ENCODE measurements around the gene AKNA. TPM values are rescaled to one million over a fixed set of nuclear protein-coding genes. Genes with fewer than 3 reads are reported as not detected.

Gene AKNA
- total and polyA plus RNA-seq, 2 experiments from 2014 or later = 5.7 to 25.2 TPM

DNA sequence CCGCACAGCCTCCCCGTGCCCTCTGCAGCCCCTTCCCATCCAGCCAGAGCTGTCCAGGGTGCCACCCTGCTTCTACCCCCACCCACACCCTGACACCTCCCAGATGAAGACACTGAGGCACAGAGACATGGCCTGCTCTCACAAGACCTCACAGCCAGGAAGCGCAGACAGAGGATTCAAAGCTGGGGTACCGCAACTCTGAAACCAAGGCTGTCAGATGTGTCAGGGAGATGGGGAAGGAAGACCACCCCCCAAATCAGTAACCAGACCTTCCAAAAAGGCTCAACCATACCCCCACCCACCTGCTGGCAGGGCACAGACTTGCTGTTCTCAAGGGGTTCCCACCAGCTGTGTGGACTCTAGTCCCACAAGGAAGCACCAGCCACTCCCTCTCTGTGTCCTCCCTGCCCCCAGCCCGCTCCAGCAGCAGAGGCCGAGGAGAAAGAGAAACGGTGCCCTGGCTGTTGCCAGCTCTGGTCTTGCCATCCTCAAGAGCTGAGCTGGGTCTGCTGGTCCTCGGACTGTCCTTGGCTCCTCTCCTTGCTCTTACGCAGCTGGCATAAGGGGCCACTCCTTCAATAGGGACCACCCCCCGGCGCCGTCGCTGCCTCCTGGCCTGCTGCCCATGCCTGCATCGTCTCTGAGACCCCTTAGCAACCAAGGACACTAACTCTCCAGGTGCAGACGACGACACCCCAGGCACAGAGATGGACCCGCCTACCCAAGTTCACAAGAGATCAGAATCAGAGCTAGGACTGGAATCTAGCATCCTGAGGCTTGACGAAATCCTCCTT is 699 bp downstream of the AKNA start:
- Histone ChIP-seq H3K27me3 (no peaks in the 10 kb centered on the region), H3K4me3 (peak overlapping the region; percentile 33), H3K9me3 (ENCODE audit: low read depth) (no peaks in the 10 kb centered on the region), H3K4me1 (ENCODE audit: low read depth) (peaks cover 48% of the 10 kb centered on the region), H3K36me3 (no peaks in the 10 kb centered on the region), H3K27ac (peak overlapping the region; percentile 70)
- no peak for TF ChIP-seq CTCF (IDR thresholded peaks at IDR 0.05; ENCODE audit: low read depth, low read length)
- peak in 1 of 2 donors; percentile 24 for DNase-seq (ENCODE audit: low read depth in 1 of 2, low spot score in 1 of 2)

DNA sequence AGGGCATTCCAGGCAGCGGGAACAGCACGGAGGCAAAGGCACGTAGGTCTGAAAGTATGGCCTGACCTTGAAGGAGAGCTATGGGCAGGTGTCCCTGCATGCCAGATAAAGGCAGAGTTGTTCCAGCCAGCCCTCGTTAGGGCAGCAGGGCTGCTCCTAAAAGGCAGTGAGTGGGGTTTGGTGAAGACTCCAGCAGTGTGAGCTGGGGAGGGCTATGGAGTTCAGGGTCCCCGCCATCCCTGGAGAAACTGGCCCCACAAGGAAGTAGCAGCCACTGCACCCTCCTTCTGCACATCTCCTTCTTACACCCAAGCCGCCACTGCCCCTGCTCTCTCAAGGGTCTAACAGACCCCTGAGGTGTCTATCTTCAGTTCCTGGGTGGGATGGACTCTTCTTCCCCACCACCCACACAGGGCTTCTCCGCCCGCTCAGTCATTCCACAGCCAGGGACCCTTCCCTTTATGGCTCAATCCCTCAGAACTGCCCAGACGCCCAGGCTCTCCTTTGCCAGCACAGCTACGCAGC is 1.4 kb downstream of the AKNA start:
- peak overlapping the region; percentile 33 for H3K4me3 ChIP-seq
- H3K27ac ChIP-seq = peak overlapping the region; percentile 70
- DNase-seq (ENCODE audit: low read depth in 1 of 2, low spot score in 1 of 2) = peak in 1 of 2 donors; percentile 35
- H3K36me3 ChIP-seq = no peaks in the 10 kb centered on the region
- no peaks in the 10 kb centered on the region for H3K9me3 ChIP-seq (ENCODE audit: low read depth)
- no peaks in the 10 kb centered on the region for H3K27me3 ChIP-seq
- H3K4me1 ChIP-seq (ENCODE audit: low read depth) = peaks cover 49% of the 10 kb centered on the region
- TF ChIP-seq CTCF (IDR thresholded peaks at IDR 0.05; ENCODE audit: low read depth, low read length) = no peak

GRCh38 chr9:114385397-114386181 is 2.2 kb downstream of the AKNA start:
- Histone ChIP-seq H3K36me3 (no peaks in the 10 kb centered on the region), H3K4me3 (peak overlapping the region; percentile 11), H3K9me3 (ENCODE audit: low read depth) (no peaks in the 10 kb centered on the region), H3K27me3 (no peaks in the 10 kb centered on the region), H3K4me1 (ENCODE audit: low read depth) (peaks cover 49% of the 10 kb centered on the region), H3K27ac (peak overlapping the region; percentile 70)
- DNase-seq (ENCODE audit: low read depth in 1 of 2, low spot score in 1 of 2) = peak in 1 of 2 donors; percentile 80
- no peak for TF ChIP-seq CTCF (IDR thresholded peaks at IDR 0.05; ENCODE audit: low read depth, low read length)

DNA sequence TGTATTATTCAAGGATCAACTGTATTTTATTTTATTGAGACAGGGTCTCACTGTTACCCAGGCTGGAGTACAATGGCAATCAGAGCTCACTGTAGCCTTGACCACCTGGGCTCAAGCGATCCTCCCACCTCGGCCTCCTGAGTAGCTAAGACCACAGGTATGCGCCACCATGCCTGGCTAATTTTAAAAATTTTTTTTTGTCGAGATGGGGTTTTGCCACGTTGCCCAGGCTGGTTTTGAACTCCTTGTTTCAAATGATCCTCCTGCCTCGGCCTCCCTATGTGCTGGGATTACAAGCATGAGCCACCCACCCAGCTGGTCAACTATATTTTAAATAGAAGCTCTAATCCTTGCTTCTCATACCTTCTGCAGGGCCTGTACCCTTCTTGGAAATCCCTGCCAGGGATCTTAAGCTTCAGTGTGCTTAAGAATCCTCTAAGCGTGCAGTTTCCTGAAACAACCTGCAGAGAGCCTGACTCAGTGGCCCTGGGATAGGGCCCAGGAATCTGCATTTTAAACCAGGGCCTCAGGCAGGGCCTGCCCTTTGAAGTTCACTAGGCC is 2.9 kb downstream of the AKNA start:
- Histone ChIP-seq H3K4me1 (ENCODE audit: low read depth) (peaks cover 49% of the 10 kb centered on the region), H3K9me3 (ENCODE audit: low read depth) (no peaks in the 10 kb centered on the region), H3K4me3 (no peak overlapping the region), H3K27me3 (no peaks in the 10 kb centered on the region), H3K36me3 (peaks cover 5% of the 10 kb centered on the region), H3K27ac (no peak overlapping the region)
- no peak for TF ChIP-seq CTCF (IDR thresholded peaks at IDR 0.05; ENCODE audit: low read depth, low read length)
- no peak for DNase-seq (ENCODE audit: low read depth in 1 of 2, low spot score in 1 of 2)

DNA sequence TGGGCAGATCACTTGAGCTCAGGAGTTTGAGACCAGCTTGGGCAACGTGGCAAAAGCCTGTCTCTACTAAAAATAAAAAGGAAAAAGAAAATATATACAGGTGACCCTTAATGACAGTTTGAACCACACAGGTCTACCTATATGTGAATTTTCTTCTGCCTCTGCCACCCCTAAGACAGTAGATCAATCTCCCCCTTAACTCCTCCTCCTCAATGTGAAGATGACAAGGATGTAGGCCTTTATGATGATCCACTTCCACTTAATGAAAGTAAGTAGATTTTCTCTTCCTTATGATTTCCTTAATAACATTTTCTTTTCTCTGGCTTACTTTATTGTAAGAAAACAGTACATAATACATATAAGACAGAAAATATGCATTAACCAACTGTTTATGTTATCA is 3.4 kb downstream of the AKNA start:
- peaks cover 49% of the 10 kb centered on the region for H3K4me1 ChIP-seq (ENCODE audit: low read depth)

More for the DNA sequence above, 3.4 kb downstream of the AKNA start:
- Histone ChIP-seq H3K36me3 (peaks cover 7% of the 10 kb centered on the region), H3K9me3 (ENCODE audit: low read depth) (no peaks in the 10 kb centered on the region), H3K27ac (peak overlapping the region; percentile 95), H3K4me3 (no peak overlapping the region), H3K27me3 (no peaks in the 10 kb centered on the region)
- no peak for DNase-seq (ENCODE audit: low read depth in 1 of 2, low spot score in 1 of 2)
- no peak for TF ChIP-seq CTCF (IDR thresholded peaks at IDR 0.05; ENCODE audit: low read depth, low read length)
